ENCODE data around the gene ACAT2.
"Not testable (repeated sequence)": the region's sequence is repeated elsewhere in the genome, so short reads cannot be mapped to it uniquely, and the experiment has no call there.

DNA sequence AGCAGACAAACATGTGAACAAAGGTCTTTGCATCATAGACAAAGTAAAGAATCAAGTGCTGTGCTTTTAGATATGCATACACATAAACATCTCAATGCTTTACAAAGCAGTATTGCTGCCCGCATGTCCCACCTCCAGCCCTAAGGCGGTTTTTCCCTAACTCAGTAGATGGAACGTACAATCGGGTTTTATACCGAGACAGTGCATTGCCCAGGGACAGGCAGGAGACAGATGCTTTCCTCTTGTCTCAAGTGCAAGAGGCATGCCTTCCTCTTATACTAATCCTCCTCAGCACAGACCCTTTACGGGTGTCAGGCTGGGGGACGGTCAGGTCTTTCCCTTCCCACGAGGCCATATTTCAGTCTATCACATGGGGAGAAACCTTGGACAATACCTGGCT, 33.1 kb downstream of the ACAT2 start:
- TF ChIP-seq ZNF70 (CRISPR knock-in tag; IDR thresholded peaks at IDR 0.05); RARB (CRISPR knock-in tag; IDR thresholded peaks at IDR 0.05); ZC3H10 (CRISPR knock-in tag; IDR thresholded peaks at IDR 0.05); ARNTL (CRISPR knock-in tag; IDR thresholded peaks at IDR 0.05; ENCODE audit: borderline replicate concordance, low read depth); PATZ1 (CRISPR knock-in tag; IDR thresholded peaks at IDR 0.05; ENCODE audit: borderline replicate concordance); GLIS3 (CRISPR knock-in tag; IDR thresholded peaks at IDR 0.05); ISL1 (CRISPR knock-in tag; IDR thresholded peaks at IDR 0.05); OSR1 (CRISPR knock-in tag; IDR thresholded peaks at IDR 0.05): not testable (repeated sequence)
- TF ChIP-seq, protein P1, sequence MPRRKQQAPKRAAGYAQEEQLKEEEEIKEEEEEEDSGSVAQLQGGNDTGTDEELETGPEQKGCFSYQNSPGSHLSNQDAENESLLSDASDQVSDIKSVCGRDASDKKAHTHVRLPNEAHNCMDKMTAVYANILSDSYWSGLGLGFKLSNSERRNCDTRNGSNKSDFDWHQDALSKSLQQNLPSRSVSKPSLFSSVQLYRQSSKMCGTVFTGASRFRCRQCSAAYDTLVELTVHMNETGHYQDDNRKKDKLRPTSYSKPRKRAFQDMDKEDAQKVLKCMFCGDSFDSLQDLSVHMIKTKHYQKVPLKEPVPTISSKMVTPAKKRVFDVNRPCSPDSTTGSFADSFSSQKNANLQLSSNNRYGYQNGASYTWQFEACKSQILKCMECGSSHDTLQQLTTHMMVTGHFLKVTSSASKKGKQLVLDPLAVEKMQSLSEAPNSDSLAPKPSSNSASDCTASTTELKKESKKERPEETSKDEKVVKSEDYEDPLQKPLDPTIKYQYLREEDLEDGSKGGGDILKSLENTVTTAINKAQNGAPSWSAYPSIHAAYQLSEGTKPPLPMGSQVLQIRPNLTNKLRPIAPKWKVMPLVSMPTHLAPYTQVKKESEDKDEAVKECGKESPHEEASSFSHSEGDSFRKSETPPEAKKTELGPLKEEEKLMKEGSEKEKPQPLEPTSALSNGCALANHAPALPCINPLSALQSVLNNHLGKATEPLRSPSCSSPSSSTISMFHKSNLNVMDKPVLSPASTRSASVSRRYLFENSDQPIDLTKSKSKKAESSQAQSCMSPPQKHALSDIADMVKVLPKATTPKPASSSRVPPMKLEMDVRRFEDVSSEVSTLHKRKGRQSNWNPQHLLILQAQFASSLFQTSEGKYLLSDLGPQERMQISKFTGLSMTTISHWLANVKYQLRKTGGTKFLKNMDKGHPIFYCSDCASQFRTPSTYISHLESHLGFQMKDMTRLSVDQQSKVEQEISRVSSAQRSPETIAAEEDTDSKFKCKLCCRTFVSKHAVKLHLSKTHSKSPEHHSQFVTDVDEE (CRISPR knock-in tag; IDR thresholded peaks at IDR 0.05) = not testable (repeated sequence)
- TF ChIP-seq, protein P2, sequence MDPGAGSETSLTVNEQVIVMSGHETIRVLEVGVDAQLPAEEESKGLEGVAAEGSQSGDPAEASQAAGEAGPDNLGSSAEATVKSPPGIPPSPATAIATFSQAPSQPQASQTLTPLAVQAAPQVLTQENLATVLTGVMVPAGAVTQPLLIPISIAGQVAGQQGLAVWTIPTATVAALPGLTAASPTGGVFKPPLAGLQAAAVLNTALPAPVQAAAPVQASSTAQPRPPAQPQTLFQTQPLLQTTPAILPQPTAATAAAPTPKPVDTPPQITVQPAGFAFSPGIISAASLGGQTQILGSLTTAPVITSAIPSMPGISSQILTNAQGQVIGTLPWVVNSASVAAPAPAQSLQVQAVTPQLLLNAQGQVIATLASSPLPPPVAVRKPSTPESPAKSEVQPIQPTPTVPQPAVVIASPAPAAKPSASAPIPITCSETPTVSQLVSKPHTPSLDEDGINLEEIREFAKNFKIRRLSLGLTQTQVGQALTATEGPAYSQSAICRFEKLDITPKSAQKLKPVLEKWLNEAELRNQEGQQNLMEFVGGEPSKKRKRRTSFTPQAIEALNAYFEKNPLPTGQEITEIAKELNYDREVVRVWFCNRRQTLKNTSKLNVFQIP (CRISPR knock-in tag; IDR thresholded peaks at IDR 0.05; ENCODE audit: borderline replicate concordance, low read depth) = not testable (repeated sequence)
